GM23338 (cell line): Measurements from ENCODE around the gene BMP8B.

ENCODE experiments used
- EZH2phosphoT487 ChIP-seq: fragments of 200-600 bp; sonication (generic); IDR thresholded peaks from one replicate; pipeline ENCODE4 v1.8.1; 2018; ENCODE audit warnings: antibody characterized with exemption; ENCODE audit not compliant: unreplicated experiment
- REST ChIP-seq: IDR thresholded peaks from one replicate; pipeline ENCODE4 v1.6.1; 2018; ENCODE audit warnings: antibody characterized with exemption; ENCODE audit not compliant: unreplicated experiment
- TF ChIP-seq, protein P1 (sequence below), 2 experiments: fragments of 200-600 bp in 1 of 2; sonication (generic) in 1 of 2; conservative IDR thresholded peaks; 2 replicates each; pipeline versions ENCODE4 v1.5.1 to v1.6.1; 2016 to 2017; ENCODE audit warnings: antibody characterized with exemption in 2 of 2, low read depth in 2 of 2, mild to moderate bottlenecking in 2 of 2, moderate library complexity in 1 of 2

DNA sequence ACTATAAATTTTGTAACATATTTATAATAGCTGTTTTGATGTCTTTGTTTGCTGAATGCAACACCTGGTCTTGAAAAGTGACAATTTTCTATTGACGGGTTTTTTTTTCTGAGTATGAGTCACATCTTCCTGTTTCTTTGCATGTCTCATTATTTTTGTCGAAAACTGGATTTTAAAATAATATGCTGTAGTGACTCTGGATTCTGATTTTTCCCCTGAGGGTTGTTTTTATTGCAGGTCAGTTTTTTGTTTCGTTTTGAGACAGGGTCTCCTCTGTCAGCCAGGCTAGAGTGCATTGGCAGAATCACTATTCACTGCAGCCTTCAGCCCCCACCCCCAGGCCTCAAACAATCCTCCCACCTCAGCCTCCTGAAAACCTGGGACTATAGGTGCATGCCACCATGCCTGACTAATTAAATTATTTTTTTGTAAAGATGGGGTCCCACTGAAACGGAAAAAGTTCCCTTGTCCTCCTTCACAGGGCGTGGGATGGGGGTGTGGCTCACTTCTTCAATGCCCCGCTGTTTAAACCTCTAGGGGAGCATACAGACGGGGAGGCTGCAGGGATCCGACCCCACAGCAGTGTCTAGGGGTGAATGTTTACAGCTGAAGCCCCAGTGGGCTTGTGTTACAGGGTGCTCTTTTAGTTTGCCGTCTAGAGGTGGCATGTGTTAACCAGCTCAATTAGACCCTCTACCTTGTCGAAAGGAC, 61.3 kb downstream of the BMP8B start:
- TF ChIP-seq REST (no peak), EZH2phosphoT487 (no peak)
- TF ChIP-seq, protein P1, sequence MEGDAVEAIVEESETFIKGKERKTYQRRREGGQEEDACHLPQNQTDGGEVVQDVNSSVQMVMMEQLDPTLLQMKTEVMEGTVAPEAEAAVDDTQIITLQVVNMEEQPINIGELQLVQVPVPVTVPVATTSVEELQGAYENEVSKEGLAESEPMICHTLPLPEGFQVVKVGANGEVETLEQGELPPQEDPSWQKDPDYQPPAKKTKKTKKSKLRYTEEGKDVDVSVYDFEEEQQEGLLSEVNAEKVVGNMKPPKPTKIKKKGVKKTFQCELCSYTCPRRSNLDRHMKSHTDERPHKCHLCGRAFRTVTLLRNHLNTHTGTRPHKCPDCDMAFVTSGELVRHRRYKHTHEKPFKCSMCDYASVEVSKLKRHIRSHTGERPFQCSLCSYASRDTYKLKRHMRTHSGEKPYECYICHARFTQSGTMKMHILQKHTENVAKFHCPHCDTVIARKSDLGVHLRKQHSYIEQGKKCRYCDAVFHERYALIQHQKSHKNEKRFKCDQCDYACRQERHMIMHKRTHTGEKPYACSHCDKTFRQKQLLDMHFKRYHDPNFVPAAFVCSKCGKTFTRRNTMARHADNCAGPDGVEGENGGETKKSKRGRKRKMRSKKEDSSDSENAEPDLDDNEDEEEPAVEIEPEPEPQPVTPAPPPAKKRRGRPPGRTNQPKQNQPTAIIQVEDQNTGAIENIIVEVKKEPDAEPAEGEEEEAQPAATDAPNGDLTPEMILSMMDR (conservative IDR thresholded peaks at IDR 0.05; ENCODE audit: low read depth in 2 of 2): no peak
